ENCODE data around the gene C2orf76. TPM values are rescaled to one million over a fixed set of nuclear protein-coding genes. Genes with fewer than 3 reads are reported as not detected.

Gene C2orf76
- total RNA-seq, 1 experiment from 2014 or later = 5.7 TPM

GRCh38 chr2:119263656-119264055 lies 103.0 kb downstream of the C2orf76 start:
- H3K27ac Mint-ChIP-seq = no peak overlapping the region; a peak in 1 of 7 replicates
- peak; percentile 32 for DNase-seq
- WGBS (ENCODE audit: extremely low coverage, insufficient read length, low lambda C conversion rate) = no CpG with 5 or more reads among the region's 5 CpGs
- no peaks in the 10 kb centered on the region for H3K9me3 Mint-ChIP-seq
- Histone ChIP-seq H2BK20ac (ENCODE audit: low read depth, low read length, poor library complexity, severe bottlenecking) (no peak overlapping the region), H3K18ac (ENCODE audit: insufficient read length, low read depth, low read length) (no peak overlapping the region), H3K23me2 (ENCODE audit: insufficient read length, low read depth, low read length, poor library complexity, severe bottlenecking) (no peaks in the 10 kb centered on the region), H3K27ac (ENCODE audit: insufficient read length, low read depth, low read length) (no peak overlapping the region), H3K14ac (ENCODE audit: insufficient read depth, low read length) (no peak overlapping the region), H2BK5ac (ENCODE audit: insufficient read length, low read length) (no peak overlapping the region), H2BK15ac (ENCODE audit: low read depth, low read length) (no peak overlapping the region), H3K23ac (ENCODE audit: insufficient read length, low read depth, low read length) (no peak overlapping the region), H2BK120ac (ENCODE audit: low read depth, low read length, poor library complexity, severe bottlenecking) (no peak overlapping the region), H4K20me1 (ENCODE audit: control insufficient read depth, insufficient read depth, insufficient read length) (no peaks in the 10 kb centered on the region), H3K79me1 (ENCODE audit: insufficient read depth, low read depth, low read length, poor library complexity, severe bottlenecking) (no peaks in the 10 kb centered on the region), H3K4me1 (ENCODE audit: insufficient read depth, low read length) (no peaks in the 10 kb centered on the region; the same call in 1 of the 2 replicates), H3K27me3 (ENCODE audit: insufficient read depth, low read length) (no peaks in the 10 kb centered on the region), H2BK12ac (ENCODE audit: insufficient read length, low read depth, low read length) (no peak overlapping the region), H4K91ac (ENCODE audit: insufficient read length, low read depth, low read length) (no peak overlapping the region), H2AFZ (ENCODE audit: low read length) (no peak overlapping the region), H3K56ac (ENCODE audit: insufficient read length, low read depth, low read length) (no peak overlapping the region), H3K4ac (ENCODE audit: low read depth, low read length) (no peak overlapping the region), H2AK5ac (ENCODE audit: insufficient read length, low read length) (no peak overlapping the region), H3K79me2 (ENCODE audit: insufficient read depth, low read length) (no peaks in the 10 kb centered on the region), H3K4me2 (ENCODE audit: insufficient read depth, insufficient read length, low read length) (no peak overlapping the region), H3K9me3 (ENCODE audit: control insufficient read depth, low read depth, low read length) (no peaks in the 10 kb centered on the region), H3T11ph (ENCODE audit: low read length) (no peak overlapping the region), H3K9ac (ENCODE audit: extremely low read depth, insufficient read length, low read length) (no peak overlapping the region), H4K5ac (ENCODE audit: insufficient read length, low read depth, low read length) (no peak overlapping the region), H4K8ac (replicated peaks; ENCODE audit: insufficient read length, low read depth, low read length) (no peak overlapping the region)
- H3K4me3 Mint-ChIP-seq = no peak overlapping the region
- peaks cover 0 to 9% (median 4%) of the 10 kb centered on the region in 3 experiments; a peak in 6 of 7 replicates for H3K36me3 Mint-ChIP-seq (ENCODE audit: insufficient read depth in 1 of 3, low read depth in 3 of 3)
- H3K4me1 Mint-ChIP-seq = peaks cover 36 to 46% of the 10 kb centered on the region in 2 experiments
- no peak for TF ChIP-seq CTCF (conservative IDR thresholded peaks at IDR 0.05)
- no peaks in the 10 kb centered on the region for H3K27me3 Mint-ChIP-seq (ENCODE audit: low read depth)

All from H9 (cell line).